GM18505 (cell line): Measurements from ENCODE around the gene MYOT.
"Not testable (repeated sequence)": the region's sequence is repeated elsewhere in the genome, so short reads cannot be mapped to it uniquely, and the experiment has no call there.

Experiments
- ATAC-seq: cut with Tn5 transposase; IDR thresholded peaks from one replicate; pipeline ENCODE4 v1.9.1; 2021; ENCODE audit not compliant: unreplicated experiment
- POLR2A ChIP-seq: IDR thresholded peaks from 4 replicates; pipeline ENCODE4 v1.6.1; 2011; ENCODE audit warnings: borderline replicate concordance; ENCODE audit not compliant: insufficient read depth, insufficient read length; ENCODE audit errors: extremely low read depth

MYOT gene

DNA sequence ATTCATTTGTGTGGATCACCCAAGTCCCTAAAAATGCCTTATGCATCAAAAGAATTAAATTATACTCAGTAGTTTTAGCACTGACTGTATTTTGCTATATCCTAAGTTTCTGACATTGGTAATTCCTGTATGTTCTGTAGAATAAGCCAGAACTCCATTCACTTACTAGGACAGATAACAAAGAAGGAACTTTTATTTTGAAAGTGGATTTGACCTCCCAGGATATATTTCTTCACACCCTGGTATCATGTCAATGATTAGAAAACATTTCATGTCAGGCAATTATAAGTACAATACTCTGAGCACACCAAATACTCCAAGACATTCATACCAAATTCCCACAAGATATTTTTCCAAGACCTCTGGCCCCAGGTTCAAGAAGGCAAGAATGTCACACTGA, 28.7 kb upstream of the MYOT start:
- TF ChIP-seq POLR2A, result no peak

DNA sequence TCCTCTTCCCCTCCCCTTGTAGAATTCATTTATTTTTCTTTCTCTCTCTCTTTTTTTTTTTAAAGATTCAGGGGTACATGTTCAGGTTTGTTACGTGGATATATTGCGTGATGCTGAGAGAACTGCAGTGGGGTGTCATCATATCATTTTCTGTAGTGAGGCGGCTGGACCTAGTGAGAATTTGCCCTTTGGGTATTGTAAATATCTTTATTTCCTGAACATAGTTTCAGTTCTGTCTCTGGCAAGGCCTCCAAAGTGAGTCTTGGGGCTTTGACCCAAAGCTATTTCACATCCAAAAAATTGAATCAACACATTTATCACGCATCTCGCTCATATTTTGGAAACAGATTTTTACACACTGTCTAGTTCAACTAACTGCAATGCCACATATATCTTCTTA, 25.4 kb upstream of the MYOT start:
- no peak for TF ChIP-seq POLR2A
- no peak for ATAC-seq

More for the DNA sequence above, 28.7 kb upstream of the MYOT start:
- no peak for ATAC-seq

DNA sequence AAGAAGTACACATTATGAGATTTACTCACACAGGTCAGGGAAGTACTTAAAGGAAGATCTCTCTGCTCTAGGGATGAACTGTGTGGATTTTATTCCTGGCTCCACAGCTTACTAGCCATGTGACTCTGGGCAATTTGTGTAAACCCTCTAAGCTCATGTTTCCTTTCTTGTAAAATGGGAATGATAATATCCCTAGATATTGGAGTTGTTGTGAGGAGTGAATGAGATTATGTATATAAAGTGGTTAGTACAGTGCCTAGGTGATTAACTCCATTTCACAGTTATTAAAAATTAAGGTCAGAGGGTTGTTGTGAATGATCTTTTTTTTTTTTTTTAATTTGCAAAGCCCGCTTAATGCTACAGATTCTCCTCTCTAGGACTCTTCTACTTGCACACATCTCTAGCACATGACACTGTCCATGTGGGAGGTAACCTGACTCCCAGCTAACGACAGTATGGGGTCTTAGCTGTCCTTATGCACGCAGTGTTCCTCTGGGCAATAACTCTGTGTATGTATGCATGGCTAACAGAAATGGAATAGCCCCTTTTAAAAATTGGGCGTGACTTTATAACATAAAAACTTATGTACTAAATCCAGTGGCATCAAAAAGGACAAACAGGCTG, 23.9 kb upstream of the MYOT start:
- ATAC-seq, result no peak
- no peak for TF ChIP-seq POLR2A

DNA sequence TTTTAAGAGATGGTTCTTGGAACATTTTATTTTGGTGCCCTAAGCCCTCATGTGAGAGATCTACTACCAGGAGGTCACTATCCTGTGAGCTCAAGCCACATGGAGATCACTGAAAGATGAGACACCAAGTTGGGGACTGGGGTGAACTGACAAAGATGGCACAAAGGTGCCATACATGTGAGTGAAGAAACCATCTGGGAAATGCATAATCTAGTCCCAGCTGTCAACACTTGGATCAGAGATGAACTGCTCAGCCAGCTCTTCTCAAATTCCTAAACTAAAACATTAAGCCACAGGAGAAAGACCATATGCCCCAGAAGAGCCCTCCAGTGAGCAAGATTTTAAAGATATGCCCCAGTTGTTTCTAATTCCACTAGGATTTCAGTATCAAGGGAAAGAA, 22.2 kb upstream of the MYOT start:
- ATAC-seq, result no peak
- no peak for TF ChIP-seq POLR2A

DNA sequence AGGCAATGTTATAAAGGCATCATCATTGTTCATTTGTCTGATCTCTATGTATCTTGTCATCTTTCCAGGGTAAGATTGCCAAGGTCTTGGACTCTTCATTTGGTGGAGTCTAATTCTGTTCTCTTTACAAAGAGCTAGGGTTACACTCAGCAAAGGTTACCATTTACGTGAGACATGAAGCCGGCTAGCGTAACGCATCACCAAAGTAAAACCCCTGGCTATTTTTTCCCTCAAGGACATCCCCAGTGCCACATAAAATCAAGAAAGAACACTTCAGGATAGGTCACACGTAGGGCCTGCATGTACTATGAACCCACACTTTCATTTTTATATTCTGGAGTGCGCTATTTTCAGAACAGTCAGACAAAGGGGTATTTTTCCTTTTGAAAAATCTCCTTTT, 20.0 kb upstream of the MYOT start:
- ATAC-seq, result no peak
- no peak for TF ChIP-seq POLR2A

DNA sequence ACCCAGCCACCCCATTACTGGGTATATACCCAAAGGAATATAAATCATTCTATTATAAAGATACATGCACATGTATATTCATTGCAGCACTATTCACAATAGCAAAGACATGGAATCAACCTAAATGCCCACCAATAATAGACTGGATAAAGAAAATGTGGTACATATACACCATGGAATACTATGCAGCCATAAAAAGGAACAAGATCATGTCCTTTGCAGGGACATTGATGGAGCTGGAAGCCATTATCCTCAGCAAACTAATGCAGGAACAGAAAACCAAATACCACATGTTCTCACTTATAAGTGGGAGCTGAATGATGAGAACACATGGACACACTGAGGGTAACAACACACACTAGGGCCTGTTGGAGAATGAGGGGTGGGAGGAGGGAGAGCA, 14.5 kb upstream of the MYOT start:
- not testable (repeated sequence) for ATAC-seq

DNA sequence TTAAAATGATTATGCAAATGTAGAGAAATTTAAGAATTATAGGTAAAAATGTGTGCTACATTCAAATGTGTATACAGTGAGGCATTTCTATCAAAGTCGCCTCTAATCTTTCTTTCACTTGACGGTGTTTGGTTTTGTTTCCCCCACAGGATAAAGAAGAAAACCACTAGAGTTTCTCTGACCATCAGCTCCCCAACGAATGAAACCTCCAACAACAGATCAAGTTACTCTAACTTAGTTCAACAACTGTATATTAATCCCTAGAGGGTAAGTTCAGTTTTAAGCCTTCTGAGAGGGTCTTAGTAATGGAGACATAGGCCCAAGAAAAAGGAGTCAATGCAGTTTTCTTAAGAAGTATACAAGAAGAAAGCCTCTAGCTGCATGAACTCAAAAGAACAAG, 11.5 kb upstream of the MYOT start:
- no peak for TF ChIP-seq POLR2A
- no peak for ATAC-seq

DNA sequence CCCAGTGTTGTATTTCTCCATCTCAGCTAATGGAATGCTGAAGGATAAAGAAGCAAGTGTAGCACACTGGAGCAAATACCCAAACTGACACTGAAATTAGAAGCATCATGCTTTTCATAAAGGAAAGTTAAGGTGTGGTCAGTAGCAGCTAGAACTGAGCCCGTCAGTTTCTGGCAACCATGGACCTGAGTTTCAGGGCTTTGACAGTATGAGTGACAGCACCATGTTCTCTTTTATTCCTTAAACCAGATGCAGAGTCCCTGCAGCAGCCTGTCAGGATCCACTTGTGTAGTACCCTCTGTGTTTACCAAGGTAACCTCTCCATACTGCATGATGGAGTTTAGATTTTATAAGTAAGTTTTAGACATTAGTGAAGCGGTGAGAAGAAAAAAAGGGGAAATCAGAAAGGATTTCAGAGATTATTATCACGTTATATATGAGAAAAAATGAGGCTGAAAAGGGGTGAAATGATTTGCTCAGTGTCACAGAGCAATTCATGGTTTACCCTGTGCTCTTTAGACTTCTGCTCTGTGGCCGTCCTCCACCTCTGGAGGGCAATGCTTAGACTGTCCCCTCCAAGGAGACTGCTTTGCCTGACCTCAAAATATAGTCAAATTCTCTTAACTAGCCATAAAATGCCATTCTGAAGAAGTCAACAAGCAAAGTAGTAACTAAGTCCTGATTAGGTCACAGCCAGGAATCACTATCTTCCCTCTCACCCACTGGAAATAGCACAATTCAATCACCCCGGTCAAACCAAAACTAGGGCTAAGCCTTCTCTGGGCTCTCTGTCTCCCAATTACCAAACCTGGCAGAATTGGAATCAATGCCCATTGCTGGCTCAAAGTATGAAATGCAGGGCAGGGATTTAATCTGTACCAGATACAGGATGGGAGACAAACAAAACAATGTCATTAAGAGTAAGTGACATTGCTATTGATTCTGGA, 10.5 kb upstream of the MYOT start:
- ATAC-seq, result no peak
- no peak for TF ChIP-seq POLR2A

DNA sequence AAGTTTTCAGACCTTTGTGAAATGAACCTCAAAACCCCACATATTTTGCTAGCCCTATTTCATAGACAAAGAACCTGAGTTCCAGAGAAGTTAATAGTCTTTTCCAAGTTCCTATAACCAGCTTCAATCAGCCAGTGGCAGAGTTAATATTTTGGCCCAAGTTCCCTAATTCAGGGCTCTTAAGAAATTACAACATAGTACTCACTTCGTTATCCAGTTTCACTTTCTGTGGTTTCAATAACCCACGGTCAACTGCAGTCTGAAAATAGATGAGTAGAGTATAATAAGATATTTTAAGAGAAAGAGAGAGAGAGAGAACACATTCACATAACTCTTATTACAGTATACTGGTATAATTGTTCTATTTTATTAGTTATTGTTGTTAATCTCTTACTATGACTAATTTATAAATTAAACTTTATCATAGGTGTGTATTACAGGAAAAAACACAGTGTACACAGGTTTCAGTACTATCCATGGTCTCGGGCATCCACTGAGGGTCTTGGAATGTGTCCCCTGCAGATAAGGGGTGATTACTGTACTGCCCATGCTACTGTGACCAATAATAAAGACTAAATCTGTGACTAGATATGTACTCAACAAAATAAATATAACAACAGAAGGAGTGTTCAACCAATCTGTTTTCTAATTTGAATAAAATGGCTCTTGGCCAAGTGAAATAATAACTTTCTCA, 9.3 kb upstream of the MYOT start:
- ATAC-seq, result no peak
- TF ChIP-seq POLR2A, result no peak

DNA sequence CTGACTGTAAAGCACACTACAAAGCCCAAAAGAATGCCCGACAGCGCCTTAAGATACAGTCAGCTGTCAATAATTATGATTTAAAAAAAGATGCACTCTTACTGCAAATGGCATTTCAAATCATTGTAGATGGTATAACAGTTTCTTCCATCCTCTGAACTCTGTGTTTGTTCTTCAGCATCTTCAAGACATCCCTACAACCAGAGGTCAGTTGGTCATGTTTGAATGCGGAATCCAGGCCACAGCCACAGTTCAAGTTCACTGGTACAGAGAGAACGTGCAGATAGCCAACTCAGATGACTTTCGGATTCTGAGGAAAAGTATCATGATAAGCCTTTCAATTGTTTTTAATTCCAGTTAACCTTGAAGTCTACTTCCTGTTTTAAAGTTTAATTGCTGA, 8.7 kb upstream of the MYOT start:
- no peak for TF ChIP-seq POLR2A
- no peak for ATAC-seq

DNA sequence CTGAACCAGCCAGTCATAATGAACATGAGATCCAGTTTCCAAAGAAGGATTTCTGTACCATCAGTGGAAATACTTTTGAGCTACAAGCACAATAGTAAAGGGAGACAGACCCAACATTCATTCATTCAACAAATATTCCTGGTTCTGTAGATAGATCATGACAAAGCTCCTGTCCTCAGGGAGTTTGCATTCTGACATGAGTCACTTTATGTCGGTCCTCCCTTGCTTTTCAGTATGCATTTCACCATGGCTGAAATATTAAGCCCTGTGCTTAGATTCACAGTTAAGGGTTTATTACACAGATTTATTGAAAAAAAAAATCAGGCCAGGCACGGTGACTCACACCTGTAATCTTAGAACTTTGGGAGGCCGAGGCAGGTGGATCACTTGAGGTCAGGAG, 5.4 kb upstream of the MYOT start:
- no peak for ATAC-seq
- no peak for TF ChIP-seq POLR2A

DNA sequence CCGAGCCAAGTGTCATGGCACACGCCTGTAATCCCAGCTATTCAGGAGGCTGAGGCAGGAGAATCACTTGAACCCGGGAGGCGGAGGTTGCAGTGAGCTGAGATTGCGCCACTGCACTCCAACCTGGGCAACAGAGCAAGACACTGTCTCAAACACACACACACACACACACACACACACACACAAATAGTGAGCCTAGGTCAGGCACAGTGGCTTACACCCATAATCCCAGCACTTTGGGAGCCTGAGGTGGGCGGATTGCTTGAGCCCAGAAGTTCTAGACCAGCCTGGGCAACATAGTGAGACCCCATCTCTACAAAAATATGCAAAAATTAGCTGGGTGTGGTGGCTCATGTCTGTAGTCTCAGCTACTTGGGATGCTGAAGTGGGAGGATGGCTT, 4.0 kb upstream of the MYOT start:
- ATAC-seq, result not testable (repeated sequence)

DNA sequence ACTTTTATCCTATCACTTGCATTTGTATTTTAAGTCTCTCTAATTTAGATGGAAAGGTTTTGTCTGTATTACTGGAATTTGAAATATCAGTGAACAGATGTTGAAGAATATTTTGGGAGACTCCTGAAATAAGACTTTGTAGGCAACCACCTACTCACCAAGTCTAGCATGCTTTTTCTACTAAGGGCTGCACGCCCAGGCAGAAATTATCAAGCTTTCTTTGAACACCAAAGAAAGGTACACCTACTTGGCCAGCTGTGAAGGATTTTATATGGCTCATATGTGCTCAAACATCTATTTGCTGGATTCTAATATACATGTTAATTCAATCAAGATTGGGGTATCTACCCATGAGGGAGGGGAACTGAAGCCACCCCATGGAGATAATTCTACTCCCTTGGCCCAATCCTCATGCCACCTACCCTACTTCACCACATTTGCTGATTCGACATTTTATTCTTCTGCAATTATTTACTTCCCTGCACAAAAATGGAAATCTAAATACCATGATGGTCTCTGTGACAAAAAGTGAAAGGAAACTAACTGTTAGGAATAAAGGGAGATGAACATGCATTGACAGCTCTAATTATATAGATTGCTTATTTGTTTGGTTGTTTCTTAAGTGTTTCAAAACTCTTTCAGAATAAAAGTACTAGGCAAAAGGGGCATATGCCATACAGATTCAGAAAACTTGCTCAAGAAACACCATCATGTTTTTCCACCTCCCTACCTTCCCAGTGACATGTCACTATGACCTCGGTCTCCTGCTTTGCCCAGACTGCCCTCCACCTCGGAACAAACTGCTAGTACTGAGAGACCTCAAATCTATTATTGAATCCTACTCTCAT, 895 bp upstream of the MYOT start:
- ATAC-seq, result no peak
- no peak for TF ChIP-seq POLR2A
